Measurements from ENCODE around the gene TMEM30B.

TMEM30B gene

GRCh38 chr14:61260939-61261776, 20.0 kb downstream of the TMEM30B start:
- no peak; the same call in 1 of the 2 replicates for TF ChIP-seq CTCF (IDR thresholded peaks at IDR 0.05)

- TF ChIP-seq CTCF (IDR thresholded peaks at IDR 0.05) = no peak
These were observed 22.2 kb downstream of the TMEM30B start for GRCh38 chr14:61258985-61259384.

GRCh38 chr14:61257469-61258057, 23.6 kb downstream of the TMEM30B start:
- TF ChIP-seq CTCF (IDR thresholded peaks at IDR 0.05) = no peak

- no peak for TF ChIP-seq CTCF (IDR thresholded peaks at IDR 0.05)
These were observed 24.2 kb downstream of the TMEM30B start for GRCh38 chr14:61256826-61257468.

GRCh38 chr14:61255968-61256367, 25.2 kb downstream of the TMEM30B start:
- TF ChIP-seq CTCF (IDR thresholded peaks at IDR 0.05) = no peak

GRCh38 chr14:61254808-61255526, 26.2 kb downstream of the TMEM30B start:
- no peak for TF ChIP-seq CTCF (IDR thresholded peaks at IDR 0.05)

- peak; percentile 9; the same call in 1 of the 2 replicates for TF ChIP-seq CTCF (IDR thresholded peaks at IDR 0.05)
These were observed 27.9 kb downstream of the TMEM30B start for GRCh38 chr14:61253064-61253738.
